ENCODE measurements around the gene IFT57. TPM values are rescaled to one million over a fixed set of nuclear protein-coding genes. Genes with fewer than 3 reads are reported as not detected.

IFT57 gene
- total RNA-seq, 1 donor from 2014 or later = 90.5 TPM

DNA sequence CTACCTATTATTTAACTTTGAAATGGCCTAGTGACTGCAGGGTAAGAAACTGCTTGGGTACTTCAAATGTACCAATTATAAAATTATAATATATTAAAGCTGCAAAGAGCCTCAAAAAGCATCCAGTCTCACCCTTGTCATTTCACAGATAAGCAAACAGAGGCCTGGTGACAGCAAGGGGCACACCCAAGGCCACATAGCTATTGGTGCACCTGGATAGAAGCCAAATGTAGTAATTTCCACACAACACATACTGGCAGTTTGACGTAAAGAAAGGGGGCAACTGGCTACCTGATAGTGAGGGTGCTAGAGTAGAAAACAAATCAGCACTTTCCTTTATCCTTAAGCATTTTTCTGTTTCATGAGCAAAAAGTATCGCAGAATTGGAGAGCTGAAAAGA is 51.1 kb downstream of the IFT57 start:
- H3K36me3 Mint-ChIP-seq = peaks cover 8% of the 10 kb centered on the region
- H2AFZ ChIP-seq (replicated peaks) = no peak overlapping the region
- no peak overlapping the region for H3K4me2 ChIP-seq
- DNase-seq (ENCODE audit: low spot score) = no peak
- no peak overlapping the region for H3K4me3 Mint-ChIP-seq
- no peaks in the 10 kb centered on the region for H3K36me3 ChIP-seq
- H3K27ac Mint-ChIP-seq = no peak overlapping the region
- no peaks in the 10 kb centered on the region for H3K4me1 Mint-ChIP-seq
- no peaks in the 10 kb centered on the region for H3K9me3 ChIP-seq (ENCODE audit: low read depth)
- no peak for TF ChIP-seq EZH2phosphoT487 (IDR thresholded peaks at IDR 0.05)
- no peak for TF ChIP-seq EZH2 (IDR thresholded peaks at IDR 0.05)
- TF ChIP-seq, protein P1, sequence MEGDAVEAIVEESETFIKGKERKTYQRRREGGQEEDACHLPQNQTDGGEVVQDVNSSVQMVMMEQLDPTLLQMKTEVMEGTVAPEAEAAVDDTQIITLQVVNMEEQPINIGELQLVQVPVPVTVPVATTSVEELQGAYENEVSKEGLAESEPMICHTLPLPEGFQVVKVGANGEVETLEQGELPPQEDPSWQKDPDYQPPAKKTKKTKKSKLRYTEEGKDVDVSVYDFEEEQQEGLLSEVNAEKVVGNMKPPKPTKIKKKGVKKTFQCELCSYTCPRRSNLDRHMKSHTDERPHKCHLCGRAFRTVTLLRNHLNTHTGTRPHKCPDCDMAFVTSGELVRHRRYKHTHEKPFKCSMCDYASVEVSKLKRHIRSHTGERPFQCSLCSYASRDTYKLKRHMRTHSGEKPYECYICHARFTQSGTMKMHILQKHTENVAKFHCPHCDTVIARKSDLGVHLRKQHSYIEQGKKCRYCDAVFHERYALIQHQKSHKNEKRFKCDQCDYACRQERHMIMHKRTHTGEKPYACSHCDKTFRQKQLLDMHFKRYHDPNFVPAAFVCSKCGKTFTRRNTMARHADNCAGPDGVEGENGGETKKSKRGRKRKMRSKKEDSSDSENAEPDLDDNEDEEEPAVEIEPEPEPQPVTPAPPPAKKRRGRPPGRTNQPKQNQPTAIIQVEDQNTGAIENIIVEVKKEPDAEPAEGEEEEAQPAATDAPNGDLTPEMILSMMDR (IDR thresholded peaks at IDR 0.05) = no peak
- no peaks in the 10 kb centered on the region for H4K20me1 ChIP-seq (ENCODE audit: low read depth)
- no peaks in the 10 kb centered on the region for H3K79me2 ChIP-seq (ENCODE audit: low read depth)
- H3K9me3 Mint-ChIP-seq = peaks cover 2% of the 10 kb centered on the region
- H3K27ac ChIP-seq = no peak overlapping the region
- peaks cover 4% of the 10 kb centered on the region for H3K4me1 ChIP-seq
- no peaks in the 10 kb centered on the region for H3K27me3 Mint-ChIP-seq (ENCODE audit: insufficient read depth, low read depth)
- H3K27me3 ChIP-seq = no peaks in the 10 kb centered on the region
- no peak overlapping the region for H3K4me3 ChIP-seq
- H3K9ac ChIP-seq = no peak overlapping the region
- no peaks in the 10 kb centered on the region for H3F3A ChIP-seq (ENCODE audit: low read depth)

GRCh38 chr3:108164391-108164790 is 57.8 kb downstream of the IFT57 start:
- no peaks in the 10 kb centered on the region for H3K79me2 ChIP-seq (ENCODE audit: low read depth)
- no peaks in the 10 kb centered on the region for H3K9me3 Mint-ChIP-seq
- no peak overlapping the region for H3K4me3 ChIP-seq
- no peak overlapping the region for H2AFZ ChIP-seq (replicated peaks)
- no peaks in the 10 kb centered on the region for H3K4me1 Mint-ChIP-seq
- H3K4me1 ChIP-seq = no peaks in the 10 kb centered on the region
- peaks cover 12% of the 10 kb centered on the region for H3K36me3 Mint-ChIP-seq
- no peak for DNase-seq (ENCODE audit: low spot score)
- H3K4me3 Mint-ChIP-seq = no peak overlapping the region
- H3K27ac ChIP-seq = no peak overlapping the region
- no peaks in the 10 kb centered on the region for H3K27me3 ChIP-seq
- TF ChIP-seq EZH2 (IDR thresholded peaks at IDR 0.05) (no peak), EZH2phosphoT487 (IDR thresholded peaks at IDR 0.05) (no peak)
- TF ChIP-seq, protein P1 (IDR thresholded peaks at IDR 0.05) = no peak
- no peaks in the 10 kb centered on the region for H3F3A ChIP-seq (ENCODE audit: low read depth)
- peaks cover 13% of the 10 kb centered on the region for H3K36me3 ChIP-seq
- no peak overlapping the region for H3K9ac ChIP-seq
- H3K27ac Mint-ChIP-seq = no peak overlapping the region
- peaks cover 2% of the 10 kb centered on the region for H3K27me3 Mint-ChIP-seq (ENCODE audit: insufficient read depth, low read depth)
- no peaks in the 10 kb centered on the region for H4K20me1 ChIP-seq (ENCODE audit: low read depth)
- no peaks in the 10 kb centered on the region for H3K9me3 ChIP-seq (ENCODE audit: low read depth)
- H3K4me2 ChIP-seq = no peak overlapping the region

DNA sequence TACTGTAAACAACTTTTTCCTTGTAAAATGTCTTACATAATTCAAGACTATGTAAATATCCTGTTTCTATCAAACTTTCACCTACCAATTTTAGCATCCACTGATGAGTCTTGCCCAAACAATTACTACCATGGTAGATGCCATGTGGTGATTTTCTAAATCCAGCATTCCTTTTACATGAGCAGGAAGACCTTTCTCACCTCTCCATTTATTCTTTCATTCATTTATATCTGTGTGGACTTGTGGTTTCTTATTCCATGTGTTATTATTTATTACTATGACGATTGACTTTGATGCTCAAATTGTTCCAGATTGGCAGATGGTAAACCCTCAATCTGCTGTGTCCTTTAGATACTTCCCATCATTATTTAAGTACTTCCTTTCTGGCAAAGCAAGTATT is 62.4 kb downstream of the IFT57 start:
- H3K4me1 ChIP-seq = peaks cover 8% of the 10 kb centered on the region
- H3K9me3 Mint-ChIP-seq = no peaks in the 10 kb centered on the region
- H3K36me3 Mint-ChIP-seq = peaks cover 12% of the 10 kb centered on the region
- H3K27ac ChIP-seq = no peak overlapping the region
- no peak for DNase-seq (ENCODE audit: low spot score)
- H3K9ac ChIP-seq = no peak overlapping the region
- H4K20me1 ChIP-seq (ENCODE audit: low read depth) = no peaks in the 10 kb centered on the region
- no peaks in the 10 kb centered on the region for H3K79me2 ChIP-seq (ENCODE audit: low read depth)
- H2AFZ ChIP-seq (replicated peaks) = no peak overlapping the region
- no peak overlapping the region for H3K4me3 ChIP-seq
- no peak for TF ChIP-seq EZH2 (IDR thresholded peaks at IDR 0.05)
- no peak for TF ChIP-seq EZH2phosphoT487 (IDR thresholded peaks at IDR 0.05)
- TF ChIP-seq, protein P1 (IDR thresholded peaks at IDR 0.05) = no peak
- H3K27ac Mint-ChIP-seq = no peak overlapping the region
- peaks cover 2% of the 10 kb centered on the region for H3K27me3 Mint-ChIP-seq (ENCODE audit: insufficient read depth, low read depth)
- H3K4me1 Mint-ChIP-seq = peaks cover 12% of the 10 kb centered on the region
- no peak overlapping the region for H3K4me3 Mint-ChIP-seq
- peaks cover 9% of the 10 kb centered on the region for H3K36me3 ChIP-seq
- no peaks in the 10 kb centered on the region for H3F3A ChIP-seq (ENCODE audit: low read depth)
- H3K4me2 ChIP-seq = no peak overlapping the region
- no peaks in the 10 kb centered on the region for H3K9me3 ChIP-seq (ENCODE audit: low read depth)
- H3K27me3 ChIP-seq = no peaks in the 10 kb centered on the region
